Renal pelvis (tissue), 12 donors: ENCODE measurements around the gene PCMT1. TPM values are rescaled to one million over a fixed set of nuclear protein-coding genes. Genes with fewer than 3 reads are reported as not detected.
A peak's percentile ranks its signal among the peaks of the same experiment; 100 is the strongest.

Source experiments
- DNase-seq: peaks from one replicate; pipeline ENCODE4 v3.0.0-alpha.2; 2013
- long read RNA-seq, 16 experiments: transcript quantifications; one replicate each; lab custom pipeline, GENCODE V29; 2026
- polyA plus RNA-seq, 3 donors: library from polyadenylated mRNA; unstranded; fragments of 120-200 nt; gene quantifications; one replicate each; pipeline ENCODE4 v1.2.1, GENCODE V29; 2013; ENCODE audit not compliant: insufficient read length in 3 of 3

PCMT1 gene
- polyA plus RNA-seq = 10 to 100 TPM; 81.3 to 94.0 (median 88.6) TPM
- long read RNA-seq, donor 1, transcript PCMT1-201 (7 exons, 1,293 nt) = minor isoform, 9 of 68 reads
- long read RNA-seq, donor 1, transcript PCMT1-203 (8 exons, 1,938 nt) = major isoform, 30 of 68 reads
- long read RNA-seq, donor 1, transcript PCMT1-205 (8 exons, 1,984 nt) = minor isoform, 29 of 68 reads
- long read RNA-seq, donor 1, partial matches to known transcripts = 0 of 68 reads
- long read RNA-seq, donor 1, other reads (novel, unspliced or antisense) = 0 of 68 reads
- long read RNA-seq, donor 2, transcript PCMT1-203 (8 exons, 1,938 nt) = major isoform, 38 of 93 reads
- long read RNA-seq, donor 2, transcript PCMT1-201 (7 exons, 1,293 nt) = minor isoform, 13 of 93 reads
- long read RNA-seq, donor 2, transcript PCMT1-205 (8 exons, 1,984 nt) = minor isoform, 28 of 93 reads
- long read RNA-seq, donor 2, partial matches to known transcripts = 0 of 93 reads
- long read RNA-seq, donor 2, other reads (novel, unspliced or antisense) = 14 of 93 reads
- long read RNA-seq, donor 3, transcript PCMT1-203 (8 exons, 1,938 nt) = major isoform, 26 of 55 reads
- long read RNA-seq, donor 3, transcript PCMT1-201 (7 exons, 1,293 nt) = minor isoform, 11 of 55 reads
- long read RNA-seq, donor 3, transcript PCMT1-205 (8 exons, 1,984 nt) = minor isoform, 18 of 55 reads
- long read RNA-seq, donor 3, partial matches to known transcripts = 0 of 55 reads
- long read RNA-seq, donor 3, other reads (novel, unspliced or antisense) = 0 of 55 reads
- long read RNA-seq, donor 4, transcript PCMT1-201 (7 exons, 1,293 nt) = minor isoform, 12 of 98 reads
- long read RNA-seq, donor 4, transcript PCMT1-205 (8 exons, 1,984 nt) = minor isoform, 29 of 98 reads
- long read RNA-seq, donor 4, transcript PCMT1-203 (8 exons, 1,938 nt) = major isoform, 40 of 98 reads
- long read RNA-seq, donor 4, partial matches to known transcripts = 16 of 98 reads
- long read RNA-seq, donor 4, other reads (novel, unspliced or antisense) = 0 of 98 reads
- long read RNA-seq, donor 5, transcript PCMT1-205 (8 exons, 1,984 nt) = major isoform, 15 of 34 reads
- long read RNA-seq, donor 5, transcript PCMT1-203 (8 exons, 1,938 nt) = minor isoform, 14 of 34 reads
- long read RNA-seq, donor 5, transcript PCMT1-201 (7 exons, 1,293 nt) = minor isoform, 5 of 34 reads
- long read RNA-seq, donor 5, partial matches to known transcripts = 0 of 34 reads
- long read RNA-seq, donor 5, other reads (novel, unspliced or antisense) = 0 of 34 reads
- long read RNA-seq, donor 6, transcript PCMT1-203 (8 exons, 1,938 nt) = major isoform, 27 of 58 reads
- long read RNA-seq, donor 6, transcript PCMT1-201 (7 exons, 1,293 nt) = minor isoform, 8 of 58 reads
- long read RNA-seq, donor 6, transcript PCMT1-205 (8 exons, 1,984 nt) = minor isoform, 18 of 58 reads
- long read RNA-seq, donor 6, partial matches to known transcripts = 0 of 58 reads
- long read RNA-seq, donor 6, other reads (novel, unspliced or antisense) = 5 of 58 reads
- long read RNA-seq, donor 7, transcript PCMT1-205 (8 exons, 1,984 nt) = minor isoform, 20 of 93 reads
- long read RNA-seq, donor 7, transcript PCMT1-203 (8 exons, 1,938 nt) = major isoform, 27 of 93 reads
- long read RNA-seq, donor 7, transcript PCMT1-201 (7 exons, 1,293 nt) = minor isoform, 15 of 93 reads
- long read RNA-seq, donor 7, partial matches to known transcripts = 23 of 93 reads
- long read RNA-seq, donor 7, other reads (novel, unspliced or antisense) = 8 of 93 reads
- long read RNA-seq, donor 8, transcript PCMT1-205 (8 exons, 1,984 nt) = minor isoform, 9 of 28 reads
- long read RNA-seq, donor 8, transcript PCMT1-203 (8 exons, 1,938 nt) = major isoform, 10 of 28 reads
- long read RNA-seq, donor 8, partial matches to known transcripts = 6 of 28 reads
- long read RNA-seq, donor 8, other reads (novel, unspliced or antisense) = 0 of 28 reads
- long read RNA-seq, donor 9, transcript PCMT1-205 (8 exons, 1,984 nt) = minor isoform, 25 of 104 reads
- long read RNA-seq, donor 9, transcript PCMT1-201 (7 exons, 1,293 nt) = minor isoform, 22 of 104 reads
- long read RNA-seq, donor 9, transcript PCMT1-203 (8 exons, 1,938 nt) = major isoform, 51 of 104 reads
- long read RNA-seq, donor 9, partial matches to known transcripts = 6 of 104 reads
- long read RNA-seq, donor 9, other reads (novel, unspliced or antisense) = 0 of 104 reads
- long read RNA-seq, donor 10, transcript PCMT1-201 (7 exons, 1,293 nt) = minor isoform, 6 of 42 reads
- long read RNA-seq, donor 10, transcript PCMT1-205 (8 exons, 1,984 nt) = minor isoform, 13 of 42 reads
- long read RNA-seq, donor 10, transcript PCMT1-203 (8 exons, 1,938 nt) = major isoform, 22 of 42 reads
- long read RNA-seq, donor 10, partial matches to known transcripts = 0 of 42 reads
- long read RNA-seq, donor 10, other reads (novel, unspliced or antisense) = 0 of 42 reads
- long read RNA-seq, donor 11, transcript PCMT1-201 (7 exons, 1,293 nt) = minor isoform, 5 of 46 reads
- long read RNA-seq, donor 11, transcript PCMT1-205 (8 exons, 1,984 nt) = major isoform, 13 of 46 reads
- long read RNA-seq, donor 11, transcript PCMT1-203 (8 exons, 1,938 nt) = minor isoform, 12 of 46 reads
- long read RNA-seq, donor 11, partial matches to known transcripts = 15 of 46 reads
- long read RNA-seq, donor 11, other reads (novel, unspliced or antisense) = 0 of 46 reads
- long read RNA-seq, donor 12, transcript PCMT1-205 (8 exons, 1,984 nt) = minor isoform, 26 of 90 reads
- long read RNA-seq, donor 12, transcript PCMT1-203 (8 exons, 1,938 nt) = major isoform, 35 of 90 reads
- long read RNA-seq, donor 12, transcript PCMT1-201 (7 exons, 1,293 nt) = minor isoform, 14 of 90 reads
- long read RNA-seq, donor 12, partial matches to known transcripts = 15 of 90 reads
- long read RNA-seq, donor 12, other reads (novel, unspliced or antisense) = 0 of 90 reads
- long read RNA-seq, donor 13, transcript PCMT1-205 (8 exons, 1,984 nt) = minor isoform, 7 of 30 reads
- long read RNA-seq, donor 13, transcript PCMT1-203 (8 exons, 1,938 nt) = major isoform, 18 of 30 reads
- long read RNA-seq, donor 13, transcript PCMT1-201 (7 exons, 1,293 nt) = minor isoform, 5 of 30 reads
- long read RNA-seq, donor 13, partial matches to known transcripts = 0 of 30 reads
- long read RNA-seq, donor 13, other reads (novel, unspliced or antisense) = 0 of 30 reads
- long read RNA-seq, donor 14, transcript PCMT1-201 (7 exons, 1,293 nt) = minor isoform, 10 of 104 reads
- long read RNA-seq, donor 14, transcript PCMT1-205 (8 exons, 1,984 nt) = minor isoform, 15 of 104 reads
- long read RNA-seq, donor 14, transcript PCMT1-203 (8 exons, 1,938 nt) = major isoform, 36 of 104 reads
- long read RNA-seq, donor 14, partial matches to known transcripts = 32 of 104 reads
- long read RNA-seq, donor 14, other reads (novel, unspliced or antisense) = 11 of 104 reads
- long read RNA-seq, donor 15, transcript PCMT1-201 (7 exons, 1,293 nt) = minor isoform, 10 of 96 reads
- long read RNA-seq, donor 15, transcript PCMT1-203 (8 exons, 1,938 nt) = major isoform, 38 of 96 reads
- long read RNA-seq, donor 15, transcript PCMT1-205 (8 exons, 1,984 nt) = minor isoform, 27 of 96 reads
- long read RNA-seq, donor 15, partial matches to known transcripts = 6 of 96 reads
- long read RNA-seq, donor 15, other reads (novel, unspliced or antisense) = 15 of 96 reads
- long read RNA-seq, donor 16, transcript PCMT1-205 (8 exons, 1,984 nt) = major isoform, 42 of 94 reads
- long read RNA-seq, donor 16, transcript PCMT1-201 (7 exons, 1,293 nt) = minor isoform, 14 of 94 reads
- long read RNA-seq, donor 16, transcript PCMT1-203 (8 exons, 1,938 nt) = minor isoform, 33 of 94 reads
- long read RNA-seq, donor 16, partial matches to known transcripts = 5 of 94 reads
- long read RNA-seq, donor 16, other reads (novel, unspliced or antisense) = 0 of 94 reads

DNA sequence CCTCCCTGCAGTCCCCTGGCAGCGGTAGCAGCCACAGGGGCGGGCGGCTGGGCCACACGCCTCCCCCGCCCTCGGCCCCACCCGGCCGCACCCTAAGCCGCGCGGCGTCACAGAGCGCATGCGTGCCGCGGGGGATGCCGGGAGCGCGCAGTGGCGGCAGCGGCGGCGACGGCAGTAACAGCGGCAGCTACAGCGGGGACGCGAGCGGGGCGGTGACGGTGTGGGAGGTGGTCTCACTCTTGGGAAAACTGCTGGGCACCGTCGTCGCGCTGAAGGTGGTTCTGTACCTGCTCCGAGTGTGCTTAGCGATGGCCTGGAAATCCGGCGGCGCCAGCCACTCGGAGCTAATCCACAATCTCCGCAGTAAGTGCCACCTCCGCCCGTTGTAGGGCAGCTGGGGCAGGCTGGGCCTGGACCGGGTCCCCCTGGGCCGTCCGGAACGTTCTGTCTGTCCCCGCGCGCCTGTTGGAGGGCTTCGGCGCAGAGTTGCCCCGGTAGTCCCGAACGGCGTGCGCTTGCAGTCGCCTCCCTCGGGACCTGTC, at the start of gene PCMT1:
Gene PCMT1, plus strand, starts transcription at position 148 of the 542 bp plus-strand sequence. Its CDS starts 161 bp downstream, at position 309.
- DNase-seq = peak; percentile 90

- no peak for DNase-seq
These were observed 47.8 kb upstream of the PCMT1 start for GRCh38 chr6:149701714-149702113.

DNA sequence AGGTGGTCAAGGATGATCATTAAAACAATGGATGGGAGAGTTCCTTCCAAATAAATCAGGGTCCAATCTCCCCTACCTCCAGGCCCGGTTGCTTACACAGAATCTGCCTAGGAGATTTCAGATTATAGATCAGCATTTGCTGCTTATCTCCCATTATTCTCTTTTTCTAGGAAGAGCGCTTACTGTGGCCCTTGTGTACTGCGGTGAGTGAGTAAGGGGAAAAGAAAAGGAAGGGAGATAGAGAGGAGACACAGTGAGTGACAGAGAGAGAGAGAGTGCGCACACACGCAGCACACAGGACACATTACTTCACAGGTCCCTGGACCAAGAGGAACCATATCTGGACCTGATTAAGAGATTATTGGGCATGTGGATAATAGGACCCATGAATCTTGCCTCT, 37.8 kb upstream of the PCMT1 start:
- DNase-seq = no peak

GRCh38 chr6:149714442-149714841, 35.1 kb upstream of the PCMT1 start:
- no peak for DNase-seq

DNA sequence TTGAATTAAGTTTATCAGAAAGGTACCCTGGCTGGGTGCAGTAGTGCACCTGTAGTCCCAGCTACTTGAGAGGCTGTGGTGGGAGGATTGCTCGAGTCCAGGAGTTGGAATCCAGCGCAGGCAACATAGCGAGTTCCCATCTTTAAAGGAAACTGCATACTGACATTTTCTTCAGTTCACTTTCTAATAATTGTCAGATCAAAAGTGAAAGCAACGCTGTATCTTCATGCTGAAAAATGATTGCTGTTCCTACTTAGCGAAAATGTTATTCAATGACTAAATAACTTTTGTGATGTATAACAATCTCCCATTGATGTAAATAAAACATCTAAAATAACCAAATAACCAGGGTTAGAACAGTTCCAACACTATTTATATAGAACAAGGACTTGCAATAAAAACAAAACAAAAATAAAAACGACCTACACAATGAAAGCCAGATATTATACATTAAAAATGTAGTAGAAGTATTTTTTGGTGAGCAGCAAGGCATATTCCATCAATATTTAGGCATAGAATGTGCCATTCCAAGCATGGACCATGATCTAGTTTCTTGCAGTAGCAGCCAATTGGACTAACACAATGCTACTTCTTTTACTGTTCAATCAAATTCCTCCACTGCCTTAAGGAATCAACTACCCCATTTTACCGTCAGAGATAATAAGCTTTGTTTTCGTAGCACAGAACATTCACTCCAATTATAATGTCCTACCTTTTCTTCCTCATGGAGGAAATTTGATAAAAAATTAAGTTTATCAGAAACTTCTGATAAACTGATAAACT, 33.2 kb upstream of the PCMT1 start:
- DNase-seq = no peak

- no peak for DNase-seq
These were observed 32.3 kb upstream of the PCMT1 start for GRCh38 chr6:149717255-149717587.

DNA sequence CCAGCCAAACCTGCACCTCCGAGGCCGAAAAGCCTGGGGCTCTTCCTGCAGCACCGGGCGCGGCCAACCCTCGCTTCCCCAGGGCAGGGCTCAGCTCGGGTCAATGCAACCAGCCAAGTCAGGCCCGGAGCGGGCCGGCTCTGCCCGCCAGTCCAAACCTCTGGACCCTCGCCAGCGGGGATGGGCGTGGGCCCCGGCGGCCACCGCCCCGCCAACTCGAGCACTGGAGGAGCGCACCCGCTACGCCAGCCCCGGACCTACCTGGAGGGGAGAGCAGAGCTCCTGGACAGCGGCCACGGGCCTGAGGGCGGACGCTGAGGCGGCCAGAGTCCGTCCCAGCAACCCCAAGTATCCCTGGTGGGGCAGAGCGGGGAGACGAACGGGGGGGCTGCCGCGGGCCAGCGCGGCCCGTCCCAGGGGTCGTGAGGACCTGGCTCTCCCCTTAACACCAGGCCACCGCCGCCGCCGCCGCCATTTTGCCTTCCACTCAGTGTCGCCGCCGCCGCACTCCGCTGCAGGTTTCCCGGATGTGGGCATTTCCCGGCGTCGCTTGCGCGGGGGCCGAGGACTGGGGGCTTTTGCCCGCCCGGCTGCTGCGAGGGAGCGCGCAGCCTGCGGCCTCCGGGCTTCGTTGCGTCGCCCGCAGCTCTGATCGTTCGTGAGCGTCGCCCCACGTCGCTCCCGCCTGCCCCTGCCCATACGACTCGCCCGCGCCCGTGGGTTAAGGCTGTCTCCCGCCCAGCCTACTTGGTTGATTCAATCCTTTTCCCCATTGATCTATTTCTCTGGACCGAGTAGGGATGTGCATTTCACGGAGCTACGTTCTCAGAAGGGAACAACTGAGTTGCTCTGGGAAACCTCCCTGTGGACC, 31.7 kb upstream of the PCMT1 start, which contains the start of gene LATS1:
Gene LATS1, minus strand, starts transcription at position 514 of the 871 bp plus-strand sequence. CDS start 15,975 bp downstream, outside the sequence.
- peak; percentile 85 for DNase-seq

DNA sequence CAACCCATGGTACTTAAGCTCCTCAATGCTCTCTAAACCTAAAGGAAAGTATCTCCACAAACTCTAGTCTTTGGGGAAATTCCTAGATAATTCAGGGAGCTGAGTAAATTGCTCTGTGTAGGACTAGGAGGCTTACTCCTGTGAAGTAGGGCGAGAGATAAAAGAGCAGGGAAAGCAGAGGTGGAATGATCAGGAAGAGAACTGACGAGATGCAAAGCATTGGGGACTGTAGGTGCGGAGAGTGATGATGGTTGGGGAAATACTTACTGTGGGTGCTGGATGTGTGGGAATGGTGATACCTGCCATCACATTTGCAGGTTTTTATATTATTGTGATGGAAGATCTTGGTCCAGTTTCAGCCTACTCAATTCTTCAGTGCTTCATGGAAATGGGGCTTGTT, 30.0 kb upstream of the PCMT1 start:
- DNase-seq = no peak

- no peak for DNase-seq
These were observed 26.3 kb upstream of the PCMT1 start for GRCh38 chr6:149723262-149723661.

DNA sequence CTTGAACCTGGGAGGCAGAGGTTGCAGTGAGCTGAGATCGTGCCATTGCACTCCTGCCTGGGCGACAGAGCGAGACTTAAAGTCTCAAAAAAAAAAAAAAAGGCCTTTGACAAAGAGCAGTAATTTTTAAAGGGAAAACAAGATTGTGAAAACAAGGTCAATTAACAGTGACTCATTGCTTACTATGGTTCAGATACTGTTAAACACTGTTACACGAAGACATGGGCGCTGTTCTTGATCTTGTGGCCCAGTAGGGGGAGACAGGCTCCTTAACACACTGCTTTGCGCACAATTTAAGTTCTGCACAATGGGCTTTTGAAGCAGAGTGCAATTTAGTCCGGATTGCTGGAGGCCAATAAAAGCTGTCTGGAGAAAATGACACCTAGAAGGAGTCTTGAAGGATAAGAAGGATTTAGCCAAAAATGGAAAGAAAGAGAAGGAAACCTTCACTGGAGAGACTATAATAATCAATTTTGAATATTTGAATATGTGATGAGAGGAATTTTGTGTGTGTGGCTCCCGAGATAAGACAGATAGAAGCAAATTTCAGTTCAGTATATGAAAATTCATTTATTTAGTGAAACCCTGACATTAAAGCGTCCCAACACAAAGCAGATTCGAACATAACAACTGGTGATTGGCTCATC, 25.6 kb upstream of the PCMT1 start:
- DNase-seq = no peak

GRCh38 chr6:149725785-149726184, 23.8 kb upstream of the PCMT1 start:
- no peak for DNase-seq

DNA sequence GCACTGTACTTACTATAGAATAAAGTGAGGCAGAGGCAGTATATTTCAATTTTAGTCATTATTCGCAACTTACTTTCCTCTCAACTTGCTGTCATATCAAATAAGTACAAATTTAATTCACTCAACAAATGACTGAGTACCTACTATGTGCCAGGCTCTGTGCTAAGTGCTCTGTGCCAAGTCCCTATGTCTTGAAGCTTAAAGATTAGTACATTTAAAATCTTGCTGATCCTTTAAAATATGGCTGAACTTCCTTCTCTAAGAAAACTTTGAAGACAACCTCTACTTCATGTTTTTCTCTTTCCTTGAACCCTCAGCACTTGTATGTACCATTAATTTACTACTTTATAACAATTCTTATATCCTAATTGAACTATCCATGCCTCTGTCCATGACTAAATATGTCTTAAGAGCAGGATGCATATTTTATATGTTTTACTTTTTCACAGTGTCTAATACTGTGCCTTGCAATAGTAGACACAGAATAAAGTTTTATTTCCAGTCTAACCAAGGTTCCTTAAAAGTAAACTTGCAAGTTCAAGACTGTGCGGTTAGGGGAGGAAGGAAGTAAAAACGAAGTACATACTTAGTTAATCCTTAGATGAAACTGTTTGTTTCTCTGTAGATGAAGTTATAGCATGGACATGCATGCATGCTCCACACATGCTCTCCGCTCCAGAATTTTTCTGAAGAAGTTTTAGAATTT, 21.6 kb upstream of the PCMT1 start:
- no peak for DNase-seq
